Eye (tissue), 1 donor: Measurements from ENCODE around the gene FOXRED2.

Experiments used
- DNase-seq: peaks from one replicate; pipeline ENCODE4 v3.0.0-alpha.2; 2015

FOXRED2 gene

DNA sequence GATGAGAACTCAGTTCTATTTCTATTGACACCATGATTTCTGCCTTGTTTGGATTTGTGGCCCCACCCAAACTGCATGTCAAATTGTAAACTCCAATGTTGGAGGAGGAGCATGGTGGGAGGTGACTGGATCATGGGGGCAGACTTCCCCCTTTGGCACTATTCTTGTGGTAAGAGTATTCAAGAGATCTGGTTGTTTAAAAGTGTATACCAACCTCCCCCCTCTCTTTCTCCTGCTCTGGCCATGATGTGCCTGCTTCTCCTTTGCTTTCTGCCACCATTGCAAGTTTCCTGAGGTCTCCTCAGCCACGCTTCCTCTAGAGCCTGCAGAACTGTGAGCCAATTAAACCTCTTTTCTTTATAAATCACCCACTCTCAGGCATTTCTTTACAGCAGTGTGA lies 7.9 kb upstream of the FOXRED2 start:
- no peak for DNase-seq

DNA sequence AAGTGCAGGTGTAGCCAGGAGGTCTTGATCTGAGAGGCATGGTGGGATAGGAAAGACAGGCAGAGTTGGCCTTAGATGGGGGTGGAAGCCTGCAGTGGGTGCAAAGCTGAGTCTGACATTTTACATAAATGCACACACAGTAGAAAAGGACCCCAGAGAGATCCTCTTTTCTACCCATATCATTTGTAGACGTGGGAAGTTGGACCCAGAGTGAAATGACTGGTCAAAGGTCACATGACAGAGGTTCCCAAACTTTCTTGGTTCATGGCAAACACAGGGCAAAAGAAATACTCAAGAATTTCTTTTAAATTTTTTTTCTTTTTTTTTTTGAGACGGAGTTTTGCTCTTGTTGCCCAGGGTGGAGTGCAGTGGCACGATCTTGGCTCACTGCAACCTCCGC lies 6.2 kb upstream of the FOXRED2 start:
- no peak for DNase-seq

DNA sequence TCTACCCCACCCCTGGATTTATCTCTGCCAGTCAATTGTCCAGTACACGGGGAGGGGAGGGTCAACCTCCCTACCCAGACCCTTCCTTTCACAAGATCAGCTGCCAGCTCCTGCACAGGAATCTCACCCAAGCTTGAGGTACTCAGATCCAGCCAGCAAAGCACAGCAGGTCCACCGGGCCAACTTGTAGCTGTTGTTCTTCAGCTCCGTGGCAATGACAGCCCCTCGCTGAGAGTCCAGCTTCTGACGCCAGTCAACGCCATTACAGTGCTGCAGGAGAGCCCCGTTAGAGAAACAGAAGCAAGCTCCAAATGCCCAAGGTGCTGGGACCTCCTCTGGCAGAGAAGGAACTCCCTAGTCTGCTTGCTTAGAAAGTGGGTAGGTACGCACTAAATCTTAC lies 5.5 kb upstream of the FOXRED2 start:
- DNase-seq, result no peak

DNA sequence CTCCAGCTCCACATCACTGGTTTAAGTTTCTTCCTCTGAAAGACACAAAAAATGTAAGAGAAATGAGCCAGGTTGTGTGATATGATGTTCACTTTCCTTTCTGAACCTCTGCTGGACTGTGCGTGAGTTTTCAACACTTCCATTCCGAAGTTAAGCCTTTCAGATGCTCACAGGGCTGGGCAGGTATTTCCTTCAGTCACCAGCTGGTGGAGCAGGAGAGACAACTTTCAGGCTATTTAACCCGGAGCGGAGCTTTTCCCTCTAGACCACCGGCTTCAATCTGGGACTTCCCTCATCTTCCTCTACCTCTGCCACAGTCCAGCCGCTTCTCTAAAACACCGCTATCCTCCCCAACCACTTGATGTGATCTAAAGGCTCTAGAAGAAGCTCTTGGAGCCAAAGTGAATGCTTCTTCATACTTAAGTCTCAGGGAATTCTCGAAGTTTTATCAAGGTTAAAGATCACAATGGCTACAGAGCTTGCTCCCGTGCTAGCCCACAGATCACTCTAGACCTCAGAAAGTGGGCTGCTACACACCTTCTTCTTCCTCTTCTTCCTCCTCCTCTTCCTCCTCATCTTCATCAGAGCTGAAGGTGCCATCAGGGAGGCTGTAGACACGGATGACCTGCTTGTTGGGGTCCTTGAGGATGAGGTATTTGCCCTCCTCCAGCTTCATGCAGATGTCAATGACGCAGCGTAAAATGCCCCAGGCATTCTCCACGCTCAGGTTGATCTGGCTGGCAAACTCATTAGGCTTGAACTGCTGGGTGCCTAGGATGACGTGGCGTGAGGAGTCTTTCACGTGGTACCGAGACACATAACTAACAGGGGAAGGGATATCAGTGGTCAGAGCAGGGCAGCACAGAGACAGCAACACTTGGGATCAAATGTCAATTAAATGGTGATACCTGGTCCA lies 4.4 kb upstream of the FOXRED2 start:
- DNase-seq, result peak; percentile 79

DNA sequence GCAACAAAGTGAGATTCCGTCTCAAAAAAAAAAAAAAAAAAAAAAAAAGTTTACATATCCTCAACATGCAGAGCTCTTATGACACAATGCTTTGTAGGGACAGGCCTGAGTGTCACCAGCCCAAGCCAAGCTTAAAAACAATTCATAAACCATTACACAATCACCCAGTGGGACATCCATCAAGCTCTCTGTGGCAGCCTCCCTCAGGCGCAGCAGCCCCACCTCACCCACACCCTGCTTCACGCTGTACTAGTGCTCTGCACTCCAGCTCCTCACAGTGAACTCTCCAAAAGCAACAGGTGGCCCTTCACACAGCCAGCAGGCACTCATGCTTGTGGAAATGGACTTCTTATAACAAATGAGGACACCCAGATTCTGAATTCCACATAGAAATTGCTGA lies 3.5 kb upstream of the FOXRED2 start:
- peak; percentile 5 for DNase-seq

GRCh38 chr22:36507518-36508010 lies 724 bp upstream of the FOXRED2 start:
- no peak for DNase-seq

GRCh38 chr22:36505998-36506635 lies 723 bp downstream of the FOXRED2 start:
- no peak for DNase-seq

GRCh38 chr22:36497910-36498665 lies 8.8 kb downstream of the FOXRED2 start:
- no peak for DNase-seq

DNA sequence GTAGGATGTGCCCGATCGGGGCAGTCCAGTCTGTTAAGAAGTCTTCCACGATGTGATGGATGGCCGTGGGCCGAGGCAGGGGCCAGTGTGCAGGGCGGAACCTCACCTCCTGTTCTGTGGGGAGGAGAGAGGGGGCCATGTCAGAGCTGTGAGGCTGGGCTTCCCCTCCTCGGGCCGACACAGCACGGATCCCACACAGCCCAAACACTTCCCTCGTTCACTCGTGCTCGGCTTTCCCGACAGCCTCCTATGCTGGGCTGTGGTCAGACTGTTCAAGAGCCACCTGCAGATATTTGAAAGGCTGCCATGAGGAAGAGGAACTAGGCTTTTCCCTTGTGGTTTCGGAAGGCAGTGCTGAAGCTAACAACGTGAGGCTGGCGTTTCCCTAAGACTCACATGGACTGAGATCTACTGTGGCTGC lies 13.1 kb downstream of the FOXRED2 start:
- DNase-seq, result no peak

DNA sequence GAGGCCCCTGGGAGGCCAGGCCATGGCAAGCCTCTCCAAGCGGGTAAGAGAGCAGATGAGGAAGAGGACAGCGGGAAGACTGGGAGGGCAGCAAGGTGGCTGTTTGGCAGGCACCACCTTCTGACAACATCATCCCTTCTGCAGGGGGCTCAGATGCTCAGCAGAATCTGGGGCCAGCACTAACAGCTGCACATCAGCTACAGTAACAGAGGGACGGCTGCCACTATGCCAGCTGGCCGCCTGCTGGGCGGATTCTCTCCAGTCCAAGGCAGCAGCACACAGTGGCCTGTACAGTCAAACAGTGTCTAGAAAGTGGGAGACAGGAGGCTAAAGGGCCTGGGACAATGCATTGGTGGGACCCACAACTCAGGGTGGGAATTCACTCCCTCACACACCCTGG lies 14.7 kb downstream of the FOXRED2 start:
- DNase-seq, result no peak

DNA sequence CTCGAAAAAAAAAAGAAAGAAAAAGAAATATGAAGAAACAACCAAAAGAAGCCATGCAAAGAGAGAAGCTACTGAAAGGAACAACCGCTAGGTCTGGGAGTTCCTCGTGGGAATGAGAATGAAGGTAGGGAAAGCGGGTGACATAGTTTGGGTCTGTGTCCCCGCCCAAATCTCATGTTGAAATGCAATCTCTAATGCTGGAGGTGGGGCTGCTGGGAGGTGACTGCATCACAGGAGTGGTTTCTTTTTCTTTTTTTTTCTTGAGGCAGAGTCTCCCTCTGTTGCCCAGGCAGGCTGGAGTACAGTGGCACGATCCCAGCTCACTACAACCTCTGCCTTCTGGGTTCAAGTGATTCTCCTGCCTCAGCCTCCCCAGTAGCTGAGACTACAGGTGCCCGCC lies 15.7 kb downstream of the FOXRED2 start:
- no peak for DNase-seq

- peak; percentile 54 for DNase-seq
Measured at GRCh38 chr22:36486619-36487384, 20.0 kb downstream of the FOXRED2 start.

GRCh38 chr22:36481393-36482168 lies 25.3 kb downstream of the FOXRED2 start, which contains the start of gene TXN2:
TSS of gene TXN2 (minus strand) at chr22:36481640. CDS start at chr22:36480837, 803 bp downstream.
- peak; percentile 99 for DNase-seq

- DNase-seq, result no peak
Measured at GRCh38 chr22:36480941-36481392, 25.9 kb downstream of the FOXRED2 start.

- DNase-seq, result no peak
Measured at GRCh38 chr22:36478966-36479365, 27.9 kb downstream of the FOXRED2 start.

DNA sequence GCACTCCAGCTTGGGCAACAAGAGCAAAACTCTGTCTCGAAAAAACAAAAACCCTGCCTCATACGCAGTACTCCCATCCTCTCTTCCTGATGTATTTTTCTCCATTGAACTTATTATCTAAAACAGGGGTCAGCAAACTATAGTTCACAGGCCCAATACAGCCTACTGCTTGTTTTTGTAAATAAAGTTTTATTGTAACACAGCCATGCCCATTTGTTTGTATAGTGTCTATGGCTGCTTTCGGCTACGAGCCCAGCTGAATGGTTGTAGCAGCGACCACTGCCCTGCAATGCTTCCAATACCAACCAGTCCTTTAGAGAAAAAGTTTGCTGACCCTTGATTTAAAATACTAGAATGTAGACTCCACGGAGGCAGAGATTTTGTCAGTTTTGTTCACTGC lies 31.5 kb downstream of the FOXRED2 start:
- DNase-seq, result no peak

GRCh38 chr22:36472689-36473088 lies 34.2 kb downstream of the FOXRED2 start:
- DNase-seq, result no peak

DNA sequence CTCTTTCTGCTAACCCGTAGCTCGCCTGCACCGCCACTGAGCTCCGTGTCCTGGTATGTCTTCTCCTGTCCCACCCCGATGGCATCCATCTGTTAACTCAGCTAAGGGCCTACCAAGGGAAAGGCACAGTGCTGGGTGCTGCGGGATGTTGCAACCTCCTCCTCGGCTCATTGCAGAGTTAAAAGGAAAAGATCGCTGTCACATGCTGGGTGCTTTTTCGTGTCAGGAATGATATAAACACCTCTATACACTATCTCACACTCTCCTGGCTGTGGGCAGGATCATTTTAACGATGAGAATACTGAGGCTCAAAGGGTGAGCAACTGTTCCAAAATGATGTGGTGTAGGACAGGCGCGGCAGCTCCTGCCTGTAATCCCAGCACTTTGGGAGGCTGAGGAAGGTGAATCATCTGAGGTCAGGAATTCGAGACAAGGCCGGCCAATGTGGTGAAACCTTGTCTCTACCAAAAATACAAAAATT lies 35.5 kb downstream of the FOXRED2 start:
- no peak for DNase-seq

GRCh38 chr22:36470994-36471331 lies 35.9 kb downstream of the FOXRED2 start:
- DNase-seq, result no peak

DNA sequence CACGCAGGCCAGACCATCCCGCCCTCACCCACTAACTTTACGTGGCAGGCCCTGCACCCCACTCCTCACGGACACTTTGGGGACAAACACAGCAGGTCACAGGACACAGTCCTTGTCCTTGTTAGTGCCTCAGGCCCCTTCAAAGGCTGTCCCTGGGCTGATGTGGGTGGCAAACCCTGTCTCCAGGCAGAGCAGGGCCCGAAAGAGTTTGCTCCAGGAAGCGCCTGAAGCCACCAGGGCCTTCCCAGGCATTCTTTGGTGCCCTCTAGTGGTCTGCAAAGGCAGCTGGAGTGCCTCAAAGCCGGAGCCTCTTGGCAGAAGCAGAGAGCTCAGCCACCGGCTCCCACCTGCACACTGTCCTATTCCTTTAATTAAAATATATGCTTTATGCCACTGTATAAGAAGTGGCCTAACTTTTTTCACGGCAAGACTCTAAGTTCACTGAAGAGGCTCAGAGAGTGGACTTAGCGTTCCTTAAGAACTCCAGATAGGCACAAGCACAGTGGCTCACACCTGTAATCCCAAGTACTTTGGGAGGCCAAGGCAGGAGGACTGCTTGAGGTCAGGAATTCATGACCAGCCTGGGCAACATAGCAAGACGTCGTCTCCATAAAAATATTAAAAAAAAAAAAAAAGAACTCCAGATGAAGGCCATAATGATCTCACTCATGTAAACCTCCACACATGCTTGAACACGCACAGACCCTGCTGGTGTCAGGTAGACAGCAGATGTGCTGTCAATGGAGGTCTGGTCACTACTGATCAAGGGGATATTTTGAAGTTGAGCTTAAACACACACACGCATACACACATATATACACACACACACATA lies 36.5 kb downstream of the FOXRED2 start:
- DNase-seq, result peak; percentile 93
